GM23338 (cell line): ENCODE results near the gene NAMPT. TPM values are rescaled to one million over a fixed set of nuclear protein-coding genes. Genes with fewer than 3 reads are reported as not detected.

ENCODE experiments used
- ATAC-seq: fragments of 200-7000 bp; cut with Tn5 transposase; 3 replicates; pipeline ENCODE4 v1.9.1; 2020
- DNase-seq: peaks from one replicate; pipeline ENCODE4 v3.0.0-alpha.2; 2015; ENCODE audit warnings: low spot score
- H2AFZ ChIP-seq: fragments of 200-600 bp; sonication (generic); 2 replicates; pipeline ENCODE4 v1.8.0; 2016; ENCODE audit warnings: antibody characterized with exemption, mild to moderate bottlenecking, moderate library complexity
- H3F3A ChIP-seq: fragments of 200-600 bp; sonication (generic); replicated peaks from 2 replicates; pipeline ENCODE4 v1.8.0; 2017; ENCODE audit warnings: antibody characterized with exemption, mixed run types, low read depth
- H3K27ac ChIP-seq: fragments of 200-600 bp; sonication (generic); 2 replicates; pipeline ENCODE4 v1.6.1; 2016; ENCODE audit warnings: low read depth
- H3K27me3 ChIP-seq: fragments of 200-600 bp; sonication (generic); 2 replicates; pipeline ENCODE4 v1.8.0; 2016; ENCODE audit warnings: mild to moderate bottlenecking, mixed run types, moderate library complexity; ENCODE audit not compliant: insufficient read depth
- H3K36me3 ChIP-seq: fragments of 200-600 bp; sonication (generic); 2 replicates; pipeline ENCODE4 v1.8.0; 2016; ENCODE audit warnings: mild to moderate bottlenecking; ENCODE audit not compliant: insufficient read depth
- H3K4me1 ChIP-seq: fragments of 200-600 bp; sonication (generic); 2 replicates; pipeline ENCODE4 v1.8.0; 2016; ENCODE audit warnings: mild to moderate bottlenecking, moderate library complexity; ENCODE audit not compliant: insufficient read depth
- H3K4me2 ChIP-seq: fragments of 200-600 bp; sonication (generic); 2 replicates; pipeline ENCODE4 v1.7.1; 2017; ENCODE audit warnings: mixed run types
- H3K4me3 ChIP-seq: fragments of 200-600 bp; sonication (generic); 2 replicates; pipeline ENCODE4 v1.6.1; 2016; ENCODE audit warnings: mixed run types
- H3K79me2 ChIP-seq: fragments of 200-600 bp; sonication (generic); replicated peaks from 2 replicates; pipeline ENCODE4 v1.8.0; 2017; ENCODE audit warnings: mild to moderate bottlenecking; ENCODE audit not compliant: insufficient read depth
- H3K9me2 ChIP-seq: fragments of 200-600 bp; sonication (generic); 2 replicates; pipeline ENCODE4 v1.8.0; 2017; ENCODE audit not compliant: insufficient read depth
- H4K20me1 ChIP-seq: fragments of 200-600 bp; sonication (generic); replicated peaks from 2 replicates; pipeline ENCODE4 v1.8.0; 2017; ENCODE audit warnings: mild to moderate bottlenecking; ENCODE audit not compliant: insufficient read depth
- H3K27ac Mint-ChIP-seq: 2 replicates; pipeline ENCODE4 v1.8.0; 2020; ENCODE audit warnings: inconsistent platforms, mild to moderate bottlenecking, moderate library complexity, mixed read lengths
- H3K27me3 Mint-ChIP-seq: 3 replicates; pipeline ENCODE4 v1.8.0; 2022; ENCODE audit warnings: low read depth, mild to moderate bottlenecking, moderate library complexity, mixed read lengths, inconsistent platforms; ENCODE audit not compliant: insufficient read depth, poor library complexity
- H3K36me3 Mint-ChIP-seq: 3 replicates; pipeline ENCODE4 v1.8.0; 2021; ENCODE audit warnings: low read depth, mild to moderate bottlenecking, inconsistent platforms, moderate library complexity, mixed read lengths
- H3K4me1 Mint-ChIP-seq: 3 replicates; pipeline ENCODE4 v1.8.0; 2020; ENCODE audit warnings: mild to moderate bottlenecking, inconsistent platforms, mixed read lengths
- H3K4me3 Mint-ChIP-seq: 3 replicates; pipeline ENCODE4 v1.8.0; 2021; ENCODE audit warnings: moderate library complexity, mild to moderate bottlenecking, inconsistent platforms, mixed read lengths
- H3K9me3 Mint-ChIP-seq: 3 replicates; pipeline ENCODE4 v1.8.0; 2020; ENCODE audit warnings: moderate library complexity, mild to moderate bottlenecking, inconsistent platforms, mixed read lengths
- EZH2 ChIP-seq: fragments of 200-600 bp; sonication (generic); IDR thresholded peaks from one replicate; pipeline ENCODE4 v1.8.0; 2017; ENCODE audit warnings: antibody characterized with exemption, mild to moderate bottlenecking, low read depth; ENCODE audit not compliant: unreplicated experiment
- polyA plus RNA-seq: library from polyadenylated mRNA; unstranded; fragments of >200 nt; fragmentation: Nextera tagmentation; extraction: Ambion mirVana; gene quantifications from 2 replicates; pipeline ENCODE4 v1.2.1, GENCODE V29; 2016
- total RNA-seq: library from RNA; depleted of rRNA; stranded (reverse); fragments of >200 nt; shearing (Covaris generic); gene quantifications from 2 replicates; pipeline ENCODE4 v1.2.3, GENCODE V29; 2014
- TF ChIP-seq, protein P1 (sequence below): fragments of 250-450 bp; sonication (Bioruptor Pico); IDR thresholded peaks from 2 replicates; pipeline ENCODE4 v1.5.0; 2020; ENCODE audit warnings: mild to moderate bottlenecking, moderate library complexity

The NAMPT gene
- total and polyA plus RNA-seq, 2 experiments from 2014 or later = 37.9 to 73.9 TPM

DNA sequence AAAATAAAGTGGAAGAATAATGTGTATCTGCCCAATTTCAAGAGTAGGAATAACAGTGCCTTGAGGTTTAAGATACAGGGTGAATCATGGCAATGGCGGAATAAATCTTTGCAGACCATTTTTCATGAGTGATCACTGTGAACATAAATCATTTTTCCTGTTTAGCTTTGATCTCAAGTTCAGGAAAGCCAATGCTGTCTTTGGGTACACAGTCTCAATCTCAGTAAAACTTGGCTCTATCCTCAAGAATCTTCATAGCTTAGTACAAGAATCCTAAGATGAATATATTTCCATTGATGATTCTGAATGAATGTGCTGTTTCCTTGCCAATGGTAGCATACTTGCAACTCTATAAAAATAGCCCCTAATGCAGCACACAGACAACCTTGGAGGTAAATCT is 6.8 kb downstream of the NAMPT start:
- no peak overlapping the region for H3K27ac ChIP-seq

More for the DNA sequence above, 6.8 kb downstream of the NAMPT start:
- DNase-seq (no peak), ATAC-seq (no peak)
- Histone ChIP-seq H3K4me2 (no peak overlapping the region), H3K36me3 (peaks cover 10% of the 10 kb centered on the region; the same call in 1 of the 2 replicates), H3K4me1 (peaks cover 24% of the 10 kb centered on the region), H3F3A (no peaks in the 10 kb centered on the region), H3K9me2 (no peaks in the 10 kb centered on the region), H4K20me1 (peaks cover 41% of the 10 kb centered on the region), H3K79me2 (peaks cover 90% of the 10 kb centered on the region), H2AFZ (no peak overlapping the region), H3K27me3 (no peaks in the 10 kb centered on the region), H3K4me3 (no peak overlapping the region)
- H3K4me1 Mint-ChIP-seq = peaks cover 22% of the 10 kb centered on the region
- H3K36me3 Mint-ChIP-seq = peaks cover 28% of the 10 kb centered on the region
- no peaks in the 10 kb centered on the region for H3K27me3 Mint-ChIP-seq
- H3K4me3 Mint-ChIP-seq = no peak overlapping the region
- TF ChIP-seq, protein P1, sequence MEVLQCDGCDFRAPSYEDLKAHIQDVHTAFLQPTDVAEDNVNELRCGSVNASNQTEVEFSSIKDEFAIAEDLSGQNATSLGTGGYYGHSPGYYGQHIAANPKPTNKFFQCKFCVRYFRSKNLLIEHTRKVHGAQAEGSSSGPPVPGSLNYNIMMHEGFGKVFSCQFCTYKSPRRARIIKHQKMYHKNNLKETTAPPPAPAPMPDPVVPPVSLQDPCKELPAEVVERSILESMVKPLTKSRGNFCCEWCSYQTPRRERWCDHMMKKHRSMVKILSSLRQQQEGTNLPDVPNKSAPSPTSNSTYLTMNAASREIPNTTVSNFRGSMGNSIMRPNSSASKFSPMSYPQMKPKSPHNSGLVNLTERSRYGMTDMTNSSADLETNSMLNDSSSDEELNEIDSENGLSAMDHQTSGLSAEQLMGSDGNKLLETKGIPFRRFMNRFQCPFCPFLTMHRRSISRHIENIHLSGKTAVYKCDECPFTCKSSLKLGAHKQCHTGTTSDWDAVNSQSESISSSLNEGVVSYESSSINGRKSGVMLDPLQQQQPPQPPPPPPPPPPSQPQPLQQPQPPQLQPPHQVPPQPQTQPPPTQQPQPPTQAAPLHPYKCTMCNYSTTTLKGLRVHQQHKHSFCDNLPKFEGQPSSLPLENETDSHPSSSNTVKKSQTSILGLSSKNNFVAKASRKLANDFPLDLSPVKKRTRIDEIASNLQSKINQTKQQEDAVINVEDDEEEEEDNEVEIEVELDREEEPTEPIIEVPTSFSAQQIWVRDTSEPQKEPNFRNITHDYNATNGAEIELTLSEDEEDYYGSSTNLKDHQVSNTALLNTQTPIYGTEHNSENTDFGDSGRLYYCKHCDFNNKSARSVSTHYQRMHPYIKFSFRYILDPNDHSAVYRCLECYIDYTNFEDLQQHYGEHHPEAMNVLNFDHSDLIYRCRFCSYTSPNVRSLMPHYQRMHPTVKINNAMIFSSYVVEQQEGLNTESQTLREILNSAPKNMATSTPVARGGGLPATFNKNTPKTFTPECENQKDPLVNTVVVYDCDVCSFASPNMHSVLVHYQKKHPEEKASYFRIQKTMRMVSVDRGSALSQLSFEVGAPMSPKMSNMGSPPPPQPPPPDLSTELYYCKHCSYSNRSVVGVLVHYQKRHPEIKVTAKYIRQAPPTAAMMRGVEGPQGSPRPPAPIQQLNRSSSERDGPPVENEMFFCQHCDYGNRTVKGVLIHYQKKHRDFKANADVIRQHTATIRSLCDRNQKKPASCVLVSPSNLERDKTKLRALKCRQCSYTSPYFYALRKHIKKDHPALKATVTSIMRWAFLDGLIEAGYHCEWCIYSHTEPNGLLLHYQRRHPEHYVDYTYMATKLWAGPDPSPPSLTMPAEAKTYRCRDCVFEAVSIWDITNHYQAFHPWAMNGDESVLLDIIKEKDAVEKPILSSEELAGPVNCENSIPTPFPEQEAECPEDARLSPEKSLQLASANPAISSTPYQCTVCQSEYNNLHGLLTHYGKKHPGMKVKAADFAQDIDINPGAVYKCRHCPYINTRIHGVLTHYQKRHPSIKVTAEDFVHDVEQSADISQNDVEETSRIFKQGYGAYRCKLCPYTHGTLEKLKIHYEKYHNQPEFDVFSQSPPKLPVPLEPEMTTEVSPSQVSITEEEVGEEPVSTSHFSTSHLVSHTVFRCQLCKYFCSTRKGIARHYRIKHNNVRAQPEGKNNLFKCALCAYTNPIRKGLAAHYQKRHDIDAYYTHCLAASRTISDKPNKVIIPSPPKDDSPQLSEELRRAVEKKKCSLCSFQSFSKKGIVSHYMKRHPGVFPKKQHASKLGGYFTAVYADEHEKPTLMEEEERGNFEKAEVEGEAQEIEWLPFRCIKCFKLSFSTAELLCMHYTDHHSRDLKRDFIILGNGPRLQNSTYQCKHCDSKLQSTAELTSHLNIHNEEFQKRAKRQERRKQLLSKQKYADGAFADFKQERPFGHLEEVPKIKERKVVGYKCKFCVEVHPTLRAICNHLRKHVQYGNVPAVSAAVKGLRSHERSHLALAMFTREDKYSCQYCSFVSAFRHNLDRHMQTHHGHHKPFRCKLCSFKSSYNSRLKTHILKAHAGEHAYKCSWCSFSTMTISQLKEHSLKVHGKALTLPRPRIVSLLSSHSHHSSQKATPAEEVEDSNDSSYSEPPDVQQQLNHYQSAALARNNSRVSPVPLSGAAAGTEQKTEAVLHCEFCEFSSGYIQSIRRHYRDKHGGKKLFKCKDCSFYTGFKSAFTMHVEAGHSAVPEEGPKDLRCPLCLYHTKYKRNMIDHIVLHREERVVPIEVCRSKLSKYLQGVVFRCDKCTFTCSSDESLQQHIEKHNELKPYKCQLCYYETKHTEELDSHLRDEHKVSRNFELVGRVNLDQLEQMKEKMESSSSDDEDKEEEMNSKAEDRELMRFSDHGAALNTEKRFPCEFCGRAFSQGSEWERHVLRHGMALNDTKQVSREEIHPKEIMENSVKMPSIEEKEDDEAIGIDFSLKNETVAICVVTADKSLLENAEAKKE = no peak
- no peak for TF ChIP-seq EZH2
- H3K27ac Mint-ChIP-seq = no peak overlapping the region
- H3K9me3 Mint-ChIP-seq = no peaks in the 10 kb centered on the region
